ENCODE data around the gene HOXD1.

GRCh38 chr2:176200971-176201370 is 12.5 kb downstream of the HOXD1 start:
- TF ChIP-seq CTCF (conservative IDR thresholded peaks at IDR 0.05 in 1 of 2, IDR thresholded peaks at IDR 0.05 in 1 of 2; ENCODE audit: low read depth in 1 of 2, low read length in 2 of 2) (no peak), EZH2 (IDR thresholded peaks at IDR 0.05; ENCODE audit: low read length, missing control alignments) (no peak)

Data from fibroblast of lung (primary cell).